K562 (cell line): ENCODE measurements around the gene USP17L22. TPM values are rescaled to one million over a fixed set of nuclear protein-coding genes. Genes with fewer than 3 reads are reported as not detected.
"Not testable (repeated sequence)": the region's sequence is repeated elsewhere in the genome, so short reads cannot be mapped to it uniquely, and the experiment has no call there.

Source experiments
- ATAC-seq: fragments of 200-7000 bp; cut with Tn5 transposase; 3 replicates; pipeline ENCODE4 v1.9.1; 2020; ENCODE audit warnings: moderate library complexity
- BruUV-seq: library from RNA; stranded (reverse); fragments of 400-500 nt; replicated peaks from 2 replicates; lab custom pipeline; 2021; lab: Mats Ljungman, UMichigan
- CTCF ChIA-PET: fragments of 300-600 bp; formaldehyde crosslinking; extraction: SDS; loops from one replicate; lab custom pipeline; 2021; ENCODE audit warnings: low intra/inter-chr PET ratio; lab: Yijun Ruan, JAX
- POLR2A ChIA-PET: fragments of 300-600, 350-650 bp; sonication (Branson Sonifier 250); formaldehyde crosslinking; extraction: SDS; loops from one replicate; lab custom pipeline; 2021; ENCODE audit warnings: antibody characterized with exemption, inconsistent platforms; lab: Yijun Ruan, JAX
- DNase-seq, 4 experiments: peaks; one replicate each; pipeline versions ENCODE4 v3.0.0 to v3.0.0-alpha.2; 2011 to 2018; ENCODE audit warnings: low spot score in 3 of 4, mixed read lengths in 3 of 4; ENCODE audit errors: extremely low read depth in 1 of 4
- FAIRE-seq: peaks from 2 replicates; lab custom pipeline; 2011; peaks lifted over from hg19 to GRCh38; lab: Jason Lieb, UNC
- H2AFZ ChIP-seq: 2 replicates; pipeline ENCODE4 v1.6.0; 2011; ENCODE audit warnings: low read depth, low read length, control low read depth, inconsistent platforms
- H3K27ac ChIP-seq: fragments of 200-600 bp; 3 replicates; pipeline ENCODE4 v1.8.0; 2011; ENCODE audit warnings: low read depth, mild to moderate bottlenecking, control low read depth, inconsistent platforms, low read length, moderate library complexity, mixed read lengths; ENCODE audit errors: extremely low read depth
- H3K27me3 ChIP-seq, 2 experiments: fragments of 300-600 bp in 1 of 2; 2 replicates in 1 of 2; 3 replicates in 1 of 2; pipeline versions ENCODE4 v1.6.0 to v1.8.0; 2011; ENCODE audit warnings: inconsistent platforms in 2 of 2, low read length in 2 of 2, mild to moderate bottlenecking in 1 of 2, mixed read lengths in 1 of 2, moderate library complexity in 1 of 2; ENCODE audit not compliant: control insufficient read depth in 2 of 2, insufficient read depth in 2 of 2
- H3K36me3 ChIP-seq: fragments of 300-600 bp; 3 replicates; pipeline ENCODE4 v1.8.0; 2011; ENCODE audit warnings: mild to moderate bottlenecking, low read length, inconsistent platforms; ENCODE audit not compliant: control insufficient read depth, insufficient read depth
- H3K4me1 ChIP-seq, 2 experiments: fragments of 200-600 bp in 1 of 2; replicated peaks in 1 of 2; 2 replicates in 1 of 2; 3 replicates in 1 of 2; pipeline versions ENCODE4 v1.5.1 to v1.8.0; 2011; ENCODE audit warnings: inconsistent platforms in 2 of 2, low read length in 2 of 2, mild to moderate bottlenecking in 1 of 2, mixed read lengths in 1 of 2, moderate library complexity in 1 of 2; ENCODE audit not compliant: control insufficient read depth in 2 of 2, insufficient read depth in 2 of 2
- H3K4me2 ChIP-seq: 2 replicates; pipeline ENCODE4 v1.6.1; 2011; ENCODE audit warnings: low read length, control low read depth, inconsistent platforms, mixed read lengths; ENCODE audit not compliant: insufficient read depth
- H3K4me3 ChIP-seq: fragments of 200-600 bp; sonication (generic), shearing (Covaris generic); 2 replicates; pipeline ENCODE4 v1.5.1; 2016; ENCODE audit warnings: control low read depth, inconsistent platforms
- H3K79me2 ChIP-seq: fragments of 200-600 bp; 3 replicates; pipeline ENCODE4 v1.8.0; 2011; ENCODE audit warnings: low read length, inconsistent platforms; ENCODE audit not compliant: control insufficient read depth, insufficient read depth
- H3K9ac ChIP-seq, 2 experiments: 2 replicates each; pipeline versions ENCODE4 v1.6.0 to v1.6.1; 2011; ENCODE audit warnings: low read depth in 2 of 2, low read length in 2 of 2, control low read depth in 1 of 2, inconsistent platforms in 1 of 2, mild to moderate bottlenecking in 1 of 2, mixed read lengths in 1 of 2; ENCODE audit not compliant: insufficient read depth in 1 of 2
- H3K9me1 ChIP-seq: one replicate; pipeline ENCODE4 v1.6.0; 2011; ENCODE audit warnings: inconsistent platforms, mild to moderate bottlenecking, low read length, moderate library complexity; ENCODE audit not compliant: control insufficient read depth, insufficient read depth
- H3K9me3 ChIP-seq: replicated peaks from 2 replicates; pipeline ENCODE4 v1.5.1; 2011; ENCODE audit warnings: low read depth, low read length, inconsistent platforms; ENCODE audit not compliant: control insufficient read depth, insufficient read depth
- H4K20me1 ChIP-seq: replicated peaks from 2 replicates; pipeline ENCODE4 v1.6.1; 2011; ENCODE audit warnings: low read length, inconsistent platforms, mixed read lengths; ENCODE audit not compliant: control insufficient read depth, insufficient read depth
- WGBS: fragments of 100-300 bp; shearing (Covaris generic); methylation state at CpG from one replicate; pipeline ENCODE4 v1.1.6; 2016; ENCODE audit warnings: low coverage, mixed read lengths; ENCODE audit not compliant: insufficient coverage; ENCODE audit errors: missing lambda C conversion rate; 5-methylcytosine and 5-hydroxymethylcytosine counted together
- in situ Hi-C: fragments of 300-500 bp; cut with MboI; formaldehyde crosslinking; loops from 4 replicates; pipeline ENCODE4 v1.15.0; 2018; ENCODE audit warnings: inconsistent platforms, mixed read lengths
- intact Hi-C: fragments of 100-400 bp; cut with micrococcal nuclease; formaldehyde crosslinking; loops from 2 replicates; pipeline ENCODE4 v1.14.2; 2022
- polyA plus RNA-seq, 8 experiments: library from polyadenylated mRNA; depleted of rRNA in 4 of 8; stranded (reverse) in 5 of 8; unstranded in 3 of 8; fragments of >200 nt; fragmentation: Nextera tagmentation in 2 of 8; fragmentation: Illumina TruSeq in 1 of 8; extraction: Ambion mirVana in 2 of 8; extraction: Trizol in 1 of 8; gene quantifications; 2 replicates each; pipeline versions ENCODE4 v1.2.1 to v1.2.3, GENCODE V29; 2011 to 2014; ENCODE audit warnings: inconsistent platforms in 1 of 8, missing spikeins in 1 of 8
- total RNA-seq, 7 experiments: library from RNA; depleted of rRNA in 6 of 7; stranded (reverse); fragments of >200 nt in 6 of 7; fragmentation: Illumina TruSeq in 2 of 7; extraction: Trizol in 2 of 7; gene quantifications; 2 replicates each; pipeline versions ENCODE4 v1.2.1 to v1.2.3, GENCODE V29; 2011 to 2021; ENCODE audit warnings: low replicate concordance in 1 of 7

The USP17L22 gene
- total and polyA plus RNA-seq, 9 of the 15 experiments (the other 6 are each of a cell fraction or from before 2014, with no cell fraction given) = not detected

DNA sequence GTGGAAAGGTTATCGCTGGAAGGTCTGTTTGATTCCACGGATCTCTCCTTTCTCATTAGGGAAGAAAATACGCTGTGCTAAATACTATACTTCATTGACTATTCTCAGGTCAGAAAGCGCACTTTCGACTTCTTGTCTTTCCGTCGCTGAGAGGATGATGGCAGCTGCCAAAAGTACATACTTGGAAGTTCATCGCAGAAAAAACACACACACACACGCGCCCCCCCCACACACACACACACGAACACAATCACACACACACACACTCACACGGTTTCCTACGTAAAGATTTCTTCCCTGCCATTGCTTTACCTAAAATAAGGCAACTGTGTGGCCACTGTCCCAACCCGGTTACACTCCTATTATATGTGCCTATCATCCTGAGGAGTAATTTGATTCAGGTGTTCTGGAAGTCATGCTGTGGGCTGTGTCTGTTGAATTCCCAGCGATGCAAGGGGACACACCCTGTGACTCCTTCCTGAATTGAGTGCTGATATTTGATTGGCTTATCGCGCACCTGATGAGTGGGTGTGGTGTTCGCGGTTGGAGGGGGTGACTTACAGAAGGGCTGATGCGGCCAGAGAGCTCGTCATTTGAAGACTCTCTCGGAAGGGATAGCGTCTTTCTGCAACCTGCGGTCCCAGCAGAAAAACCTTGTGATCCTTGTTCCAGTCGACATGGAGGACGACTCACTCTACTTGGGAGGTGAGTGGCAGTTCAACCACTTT lies 19.3 kb upstream of the USP17L22 start, which contains the start of gene USP17L18:
TSS of gene USP17L18 (plus strand) at position 678 of the 728 bp plus-strand sequence. CDS start at position 678, 0 bp downstream.
- H3K9me1 ChIP-seq, intact Hi-C loops, CTCF ChIA-PET, POLR2A ChIA-PET, H3K36me3 ChIP-seq, H3K4me1 ChIP-seq, H2AFZ ChIP-seq, H4K20me1 ChIP-seq, H3K79me2 ChIP-seq, ATAC-seq, DNase-seq, H3K4me2 ChIP-seq, H3K9me3 ChIP-seq, H3K27ac ChIP-seq, H3K4me3 ChIP-seq, BruUV-seq, H3K27me3 ChIP-seq, H3K9ac ChIP-seq: not testable (repeated sequence)
- WGBS = 2% methylated on average over 11 of the region's 26 CpGs
- FAIRE-seq = peak; percentile 46
- in situ Hi-C loops = loop anchor here (10.0 kb wide), 1 partner anchor 127 kb away; no protein-coding TSS in a partner anchor

DNA sequence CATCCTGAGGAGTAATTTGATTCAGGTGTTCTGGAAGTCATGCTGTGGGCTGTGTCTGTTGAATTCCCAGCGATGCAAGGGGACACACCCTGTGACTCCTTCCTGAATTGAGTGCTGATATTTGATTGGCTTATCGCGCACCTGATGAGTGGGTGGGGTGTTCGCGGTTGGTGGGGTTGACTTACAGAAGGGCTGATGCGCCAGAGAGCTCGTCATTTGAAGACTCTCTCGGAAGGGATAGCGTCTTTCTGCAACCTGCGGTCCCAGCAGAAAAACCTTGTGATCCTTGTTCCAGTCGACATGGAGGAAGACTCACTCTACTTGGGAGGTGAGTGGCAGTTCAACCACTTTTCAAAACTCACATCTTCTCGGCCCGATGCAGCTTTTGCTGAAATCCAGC lies 14.3 kb upstream of the USP17L22 start, which contains the start of gene USP17L19:
TSS of gene USP17L19 (plus strand) at position 301 of the 400 bp plus-strand sequence. CDS start at position 301, 0 bp downstream.
- ATAC-seq, H3K27me3 ChIP-seq, H3K79me2 ChIP-seq, H3K4me3 ChIP-seq, intact Hi-C loops, H3K9me3 ChIP-seq, POLR2A ChIA-PET, H3K36me3 ChIP-seq, H3K9me1 ChIP-seq, FAIRE-seq, H3K27ac ChIP-seq, DNase-seq, CTCF ChIA-PET, BruUV-seq, H3K9ac ChIP-seq, H3K4me1 ChIP-seq, H4K20me1 ChIP-seq, H2AFZ ChIP-seq, H3K4me2 ChIP-seq: not testable (repeated sequence)
- in situ Hi-C loops = loop anchor here (25.0 kb wide), 1 partner anchor 266 kb away; no protein-coding TSS in a partner anchor
- WGBS = no CpG with 5 or more reads among the region's 13 CpGs

DNA sequence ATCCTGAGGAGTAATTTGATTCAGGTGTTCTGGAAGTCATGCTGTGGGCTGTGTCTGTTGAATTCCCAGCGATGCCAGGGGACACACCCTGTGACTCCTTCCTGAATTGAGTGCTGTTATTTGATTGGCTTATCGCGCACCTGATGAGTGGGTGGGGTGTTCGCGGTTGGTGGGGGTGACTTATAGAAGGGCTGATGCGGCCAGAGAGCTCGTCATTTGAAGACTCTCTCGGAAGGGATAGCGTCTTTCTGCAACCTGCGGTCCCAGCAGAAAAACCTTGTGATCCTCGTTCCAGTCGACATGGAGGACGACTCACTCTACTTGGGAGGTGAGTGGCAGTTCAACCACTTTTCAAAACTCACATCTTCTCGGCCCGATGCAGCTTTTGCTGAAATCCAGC lies 9.6 kb upstream of the USP17L22 start, which contains the start of gene USP17L20:
TSS of gene USP17L20 (plus strand) at position 301 of the 400 bp plus-strand sequence. CDS start at position 301, 0 bp downstream.
- H3K4me3 ChIP-seq, H3K9ac ChIP-seq, CTCF ChIA-PET, BruUV-seq, intact Hi-C loops, H4K20me1 ChIP-seq, POLR2A ChIA-PET, DNase-seq, H3K36me3 ChIP-seq, H3K4me1 ChIP-seq, H3K79me2 ChIP-seq, ATAC-seq, H3K4me2 ChIP-seq, H2AFZ ChIP-seq, FAIRE-seq, H3K9me1 ChIP-seq, H3K27ac ChIP-seq, H3K9me3 ChIP-seq, H3K27me3 ChIP-seq: not testable (repeated sequence)
- WGBS = no CpG with 5 or more reads among the region's 15 CpGs
- in situ Hi-C loops = loop anchor here (25.0 kb wide), 1 partner anchor 271 kb away; no protein-coding TSS in a partner anchor
